RWPE2 (cell line): ENCODE results near the gene AHCYL2.

Source experiments
- ATAC-seq: fragments of 200-7000 bp; cut with Tn5 transposase; 3 replicates; pipeline ENCODE4 v1.9.1; 2021; ENCODE audit warnings: low read depth
- DNase-seq: peaks from one replicate; pipeline ENCODE4 v3.0.0-alpha.2; 2020; ENCODE audit warnings: low spot score
- H3K27ac ChIP-seq: fragments of 450-650 bp; 2 replicates; pipeline ENCODE4 v1.5.1; 2017; ENCODE audit warnings: mild to moderate bottlenecking; ENCODE audit not compliant: poor library complexity, severe bottlenecking
- H3K27me3 ChIP-seq: fragments of 250-450 bp; sonication (Bioruptor Pico); 2 replicates; pipeline ENCODE4 v1.5.1; 2021; ENCODE audit warnings: mild to moderate bottlenecking, moderate library complexity; ENCODE audit not compliant: insufficient read depth, poor library complexity, severe bottlenecking
- H3K36me3 ChIP-seq: fragments of 250-450 bp; sonication (Bioruptor Pico); 2 replicates; pipeline ENCODE4 v1.5.1; 2020; ENCODE audit warnings: low read depth, mild to moderate bottlenecking, moderate library complexity
- H3K4me1 ChIP-seq: fragments of 250-450 bp; sonication (Bioruptor Pico); 2 replicates; pipeline ENCODE4 v1.5.1; 2021; ENCODE audit warnings: mild to moderate bottlenecking, moderate library complexity; ENCODE audit not compliant: insufficient read depth, poor library complexity, severe bottlenecking
- H3K4me3 ChIP-seq: fragments of 250-450 bp; sonication (Bioruptor Pico); 2 replicates; pipeline ENCODE4 v1.5.1; 2021; ENCODE audit warnings: mild to moderate bottlenecking, moderate library complexity; ENCODE audit not compliant: severe bottlenecking
- H3K9me3 ChIP-seq: fragments of 250-450 bp; sonication (Bioruptor Pico); 2 replicates; pipeline ENCODE4 v1.5.1; 2021; ENCODE audit warnings: mild to moderate bottlenecking, moderate library complexity; ENCODE audit not compliant: severe bottlenecking
- CTCF ChIP-seq: fragments of 450-650 bp; IDR thresholded peaks from one replicate; pipeline ENCODE4 v1.5.1; 2017; ENCODE audit warnings: mild to moderate bottlenecking, moderate library complexity; ENCODE audit not compliant: poor library complexity, severe bottlenecking

Gene AHCYL2

GRCh38 chr7:129389829-129390228 lies 165.0 kb downstream of the AHCYL2 start:
- TF ChIP-seq CTCF, result no peak
- no peaks in the 10 kb centered on the region for H3K27me3 ChIP-seq
- H3K9me3 ChIP-seq, result no peaks in the 10 kb centered on the region
- DNase-seq (no peak), ATAC-seq (no peak)
- H3K27ac ChIP-seq, result no peak overlapping the region
- H3K4me3 ChIP-seq, result no peak overlapping the region
- H3K4me1 ChIP-seq, result no peaks in the 10 kb centered on the region
- H3K36me3 ChIP-seq, result no peaks in the 10 kb centered on the region

DNA sequence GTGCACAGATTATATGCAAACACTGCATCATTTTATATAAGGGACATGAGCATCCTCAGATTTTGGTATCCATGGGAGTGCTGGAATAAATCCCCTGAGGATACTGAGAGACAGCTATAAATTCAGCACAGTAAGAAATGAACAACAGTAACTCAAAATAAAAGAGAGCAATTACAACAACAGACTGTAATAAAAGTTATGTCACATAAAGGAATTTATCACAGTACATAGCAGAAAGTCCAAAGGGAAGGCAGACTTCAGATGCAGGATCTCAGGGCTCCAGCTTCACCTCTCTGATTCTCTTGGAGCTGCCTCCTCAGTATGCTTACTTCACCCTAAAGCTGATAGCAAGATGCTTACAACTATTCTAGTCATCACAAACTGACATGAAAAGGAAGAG lies 165.5 kb downstream of the AHCYL2 start:
- TF ChIP-seq CTCF, result no peak
- no peaks in the 10 kb centered on the region for H3K4me1 ChIP-seq
- no peaks in the 10 kb centered on the region for H3K9me3 ChIP-seq
- H3K4me3 ChIP-seq, result no peak overlapping the region
- DNase-seq, result no peak
- no peaks in the 10 kb centered on the region for H3K36me3 ChIP-seq
- H3K27ac ChIP-seq, result no peak overlapping the region
- no peaks in the 10 kb centered on the region for H3K27me3 ChIP-seq
- no peak for ATAC-seq

DNA sequence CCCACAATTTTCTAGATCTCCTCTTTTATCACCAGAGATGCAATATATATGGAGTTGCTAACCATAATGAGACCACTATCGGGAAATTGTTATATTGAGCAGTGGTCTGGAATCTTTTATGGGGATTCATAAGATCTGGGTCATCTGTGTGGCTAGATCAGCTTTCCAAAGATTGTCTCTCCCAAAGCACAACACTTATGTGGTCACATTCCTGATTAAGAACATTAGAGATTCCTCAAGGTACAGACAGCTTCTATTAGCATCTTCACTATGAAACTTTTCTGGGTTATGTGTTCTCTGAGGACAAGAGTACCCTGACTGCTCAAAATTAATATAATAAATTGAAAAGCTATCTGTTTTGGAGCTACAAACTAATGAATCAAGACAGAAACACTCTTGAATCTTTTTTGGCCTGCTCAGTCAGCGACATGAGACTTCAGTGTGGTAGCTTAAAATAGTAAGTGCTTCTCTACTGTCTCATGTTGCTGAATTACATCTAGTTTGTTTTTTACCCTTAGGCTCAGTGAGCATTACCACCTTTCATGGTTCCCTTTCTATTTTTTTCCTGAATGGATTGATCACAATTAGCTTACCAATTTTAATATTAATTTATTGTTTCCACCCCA lies 166.8 kb downstream of the AHCYL2 start:
- no peaks in the 10 kb centered on the region for H3K36me3 ChIP-seq
- TF ChIP-seq CTCF, result no peak
- DNase-seq, result no peak
- no peaks in the 10 kb centered on the region for H3K9me3 ChIP-seq
- no peak overlapping the region for H3K27ac ChIP-seq
- no peaks in the 10 kb centered on the region for H3K27me3 ChIP-seq
- H3K4me1 ChIP-seq, result no peaks in the 10 kb centered on the region
- ATAC-seq, result no peak
- H3K4me3 ChIP-seq, result no peak overlapping the region

DNA sequence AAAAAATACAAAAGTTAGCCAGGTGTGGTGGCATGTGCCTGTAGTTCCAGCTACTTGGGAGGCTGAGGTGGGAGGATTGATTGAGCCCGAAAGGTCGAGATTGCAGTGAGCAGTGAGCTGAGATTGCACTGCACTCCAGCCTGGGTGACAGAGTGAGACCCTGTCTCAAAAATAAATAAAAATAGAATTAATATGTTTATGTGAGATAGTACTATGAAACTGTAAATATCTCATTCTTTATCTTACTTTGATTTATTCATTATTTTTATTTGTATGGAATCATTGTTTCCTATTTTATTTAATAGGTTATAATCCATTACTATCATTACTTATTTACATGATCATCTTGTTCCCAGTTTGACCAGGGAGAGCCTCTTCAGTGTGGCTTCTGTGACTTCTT lies 168.4 kb downstream of the AHCYL2 start:
- DNase-seq, result no peak
- H3K27me3 ChIP-seq, result no peaks in the 10 kb centered on the region
- no peaks in the 10 kb centered on the region for H3K9me3 ChIP-seq

More for the DNA sequence above, 168.4 kb downstream of the AHCYL2 start:
- H3K27ac ChIP-seq, result no peak overlapping the region
- H3K36me3 ChIP-seq, result no peaks in the 10 kb centered on the region
- H3K4me1 ChIP-seq, result no peaks in the 10 kb centered on the region
- ATAC-seq, result no peak
- H3K4me3 ChIP-seq, result no peak overlapping the region
- TF ChIP-seq CTCF, result no peak
